Activated T-helper 1 cell treated with anti-CD3 and anti-CD28 coated beads, Interleukin-12 subunit alpha, Interleukin-12 subunit beta, Interleukin-2, Interleukin-4 antibody, amounts not matched to agents 30 ng/mL and 10 ng/mL and 1 ng/mL, durations not matched to agents 14 hours and 24 hours and 36 hours (primary cell): ENCODE measurements around the gene IGSF8. TPM values are rescaled to one million over a fixed set of nuclear protein-coding genes. Genes with fewer than 3 reads are reported as not detected.

Experiments used
- DNase-seq: peaks from one replicate; pipeline ENCODE4 v3.0.0; 2021; ENCODE audit warnings: low spot score
- H3K27ac Mint-ChIP-seq: one replicate; pipeline ENCODE4 v1.8.0; 2021; ENCODE audit warnings: mild to moderate bottlenecking, mixed read lengths
- H3K27me3 Mint-ChIP-seq: one replicate; pipeline ENCODE4 v1.8.0; 2022; ENCODE audit warnings: mild to moderate bottlenecking, moderate library complexity, mixed read lengths; ENCODE audit not compliant: insufficient read depth
- H3K36me3 Mint-ChIP-seq: one replicate; pipeline ENCODE4 v1.8.0; 2021; ENCODE audit warnings: low read depth, mixed read lengths
- H3K4me1 Mint-ChIP-seq: one replicate; pipeline ENCODE4 v1.8.0; 2021; ENCODE audit warnings: low read depth, mixed read lengths
- H3K4me3 Mint-ChIP-seq: one replicate; pipeline ENCODE4 v1.8.0; 2021; ENCODE audit warnings: mild to moderate bottlenecking, moderate library complexity, mixed read lengths
- H3K9me3 Mint-ChIP-seq: one replicate; pipeline ENCODE4 v1.8.0; 2021; ENCODE audit warnings: mixed read lengths
- intact Hi-C: fragments of 100-400 bp; cut with micrococcal nuclease; formaldehyde crosslinking; loops from one replicate; pipeline ENCODE4 v1.15.1; 2024
- total RNA-seq: library from RNA; stranded (reverse); gene quantifications from 2 replicates; pipeline ENCODE4 v1.2.3, GENCODE V29; 2022

IGSF8 gene
- total RNA-seq, 1 donor from 2014 or later, result 25.5 TPM

DNA sequence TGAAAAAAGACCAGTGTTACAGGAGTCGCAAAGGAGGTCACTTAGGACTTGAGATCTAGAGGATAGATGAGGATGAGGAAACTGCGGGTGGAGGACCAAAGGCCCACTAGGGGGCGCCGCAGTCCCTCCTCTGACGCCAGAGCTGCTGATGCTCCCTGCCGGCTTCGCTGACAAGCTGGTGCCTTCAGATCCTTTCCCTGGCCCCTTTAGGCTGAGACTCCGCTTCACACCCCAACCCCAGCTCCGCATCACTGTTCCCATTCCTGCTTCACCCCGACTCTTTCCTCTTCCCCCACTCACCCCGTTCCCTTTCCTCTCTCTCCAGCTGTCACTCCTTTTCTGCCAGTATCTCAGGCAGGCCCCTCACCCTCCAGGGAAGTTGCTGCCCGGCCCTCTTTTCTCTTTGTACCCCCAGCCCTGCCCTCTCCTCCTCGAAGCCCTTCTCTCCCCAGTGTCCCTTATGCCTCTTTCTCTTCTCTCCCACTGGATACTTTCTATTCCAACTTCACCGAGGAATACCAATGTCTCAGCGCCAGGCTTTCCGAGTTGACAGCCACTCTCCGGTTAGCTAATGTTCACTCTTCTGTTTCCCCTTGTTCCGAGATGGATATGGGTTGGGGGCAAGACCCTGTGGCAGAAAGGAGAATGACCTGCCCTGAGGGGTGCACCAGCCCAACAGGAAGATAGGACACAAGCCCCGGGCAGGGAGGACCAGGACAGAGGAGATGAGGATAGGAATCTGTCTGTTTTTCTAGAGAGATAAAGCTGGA, 12.5 kb downstream of the IGSF8 start:
- Mint-ChIP-seq H3K36me3 (no peaks in the 10 kb centered on the region), H3K9me3 (no peaks in the 10 kb centered on the region), H3K27ac (no peak overlapping the region), H3K27me3 (peaks cover 26% of the 10 kb centered on the region), H3K4me1 (peaks cover 17% of the 10 kb centered on the region), H3K4me3 (no peak overlapping the region)
- intact Hi-C loops, result loop anchor here (1.0 kb wide), 3 partner anchors 13 to 290 kb away; partner anchors contain the start of gene KCNJ10
- peak; percentile 56 for DNase-seq

DNA sequence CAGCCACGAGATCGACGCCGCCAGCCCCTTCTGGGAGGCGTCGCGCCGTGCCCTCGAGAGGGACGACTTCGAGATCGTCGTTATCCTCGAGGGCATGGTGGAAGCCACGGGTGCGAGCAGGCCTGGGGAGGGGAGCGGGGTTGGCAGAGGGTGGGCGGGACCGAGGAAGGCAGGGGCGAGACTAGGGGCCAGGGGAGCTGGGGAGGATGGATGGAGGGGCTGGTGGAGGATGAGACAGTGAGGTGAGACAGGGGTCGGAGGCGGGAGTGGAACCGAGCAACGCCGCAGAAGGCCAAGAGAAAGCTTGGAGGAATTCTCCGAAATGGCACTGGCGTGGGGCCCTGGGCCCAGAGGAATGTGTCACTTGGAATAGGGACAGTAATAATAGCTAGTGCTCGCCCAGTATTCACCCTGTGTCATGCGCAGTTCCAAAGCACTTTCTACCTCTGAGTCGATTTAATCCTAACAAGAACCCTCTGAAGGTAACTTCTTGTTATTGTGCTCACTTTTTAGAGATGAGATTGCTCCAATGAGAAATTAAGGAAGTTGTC, 13.6 kb downstream of the IGSF8 start:
- intact Hi-C loops, result loop anchor here (1.0 kb wide), 6 partner anchors 14 to 291 kb away; partner anchors contain the start of gene KCNJ10
- H3K27ac Mint-ChIP-seq, result no peak overlapping the region
- H3K36me3 Mint-ChIP-seq, result no peaks in the 10 kb centered on the region
- peaks cover 22% of the 10 kb centered on the region for H3K4me1 Mint-ChIP-seq
- H3K4me3 Mint-ChIP-seq, result no peak overlapping the region
- no peak for DNase-seq
- no peaks in the 10 kb centered on the region for H3K9me3 Mint-ChIP-seq
- peaks cover 34% of the 10 kb centered on the region for H3K27me3 Mint-ChIP-seq

DNA sequence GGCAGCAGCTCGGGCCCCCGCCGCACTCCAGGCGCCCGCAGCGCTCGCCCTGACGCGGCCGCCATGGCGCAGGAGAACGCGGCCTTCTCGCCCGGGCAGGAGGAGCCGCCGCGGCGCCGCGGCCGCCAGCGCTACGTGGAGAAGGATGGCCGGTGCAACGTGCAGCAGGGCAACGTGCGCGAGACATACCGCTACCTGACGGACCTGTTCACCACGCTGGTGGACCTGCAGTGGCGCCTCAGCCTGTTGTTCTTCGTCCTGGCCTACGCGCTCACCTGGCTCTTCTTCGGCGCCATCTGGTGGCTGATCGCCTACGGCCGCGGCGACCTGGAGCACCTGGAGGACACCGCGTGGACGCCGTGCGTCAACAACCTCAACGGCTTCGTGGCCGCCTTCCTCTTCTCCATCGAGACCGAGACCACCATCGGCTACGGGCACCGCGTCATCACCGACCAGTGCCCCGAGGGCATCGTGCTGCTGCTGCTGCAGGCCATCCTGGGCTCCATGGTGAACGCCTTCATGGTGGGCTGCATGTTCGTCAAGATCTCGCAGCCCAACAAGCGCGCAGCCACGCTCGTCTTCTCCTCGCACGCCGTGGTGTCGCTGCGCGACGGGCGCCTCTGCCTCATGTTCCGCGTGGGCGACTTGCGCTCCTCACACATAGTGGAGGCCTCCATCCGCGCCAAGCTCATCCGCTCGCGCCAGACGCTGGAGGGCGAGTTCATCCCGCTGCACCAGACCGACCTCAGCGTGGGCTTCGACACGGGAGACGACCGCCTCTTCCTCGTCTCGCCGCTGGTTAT, 14.2 kb downstream of the IGSF8 start:
- no peak overlapping the region for H3K27ac Mint-ChIP-seq
- H3K36me3 Mint-ChIP-seq, result no peaks in the 10 kb centered on the region
- H3K9me3 Mint-ChIP-seq, result no peaks in the 10 kb centered on the region
- peak; percentile 64 for DNase-seq
- H3K4me3 Mint-ChIP-seq, result peak overlapping the region; percentile 52
- peaks cover 40% of the 10 kb centered on the region for H3K27me3 Mint-ChIP-seq
- intact Hi-C loops, result loop anchor here (1.0 kb wide), 3 partner anchors 38 to 148 kb away; no protein-coding TSS in a partner anchor
- peaks cover 22% of the 10 kb centered on the region for H3K4me1 Mint-ChIP-seq

DNA sequence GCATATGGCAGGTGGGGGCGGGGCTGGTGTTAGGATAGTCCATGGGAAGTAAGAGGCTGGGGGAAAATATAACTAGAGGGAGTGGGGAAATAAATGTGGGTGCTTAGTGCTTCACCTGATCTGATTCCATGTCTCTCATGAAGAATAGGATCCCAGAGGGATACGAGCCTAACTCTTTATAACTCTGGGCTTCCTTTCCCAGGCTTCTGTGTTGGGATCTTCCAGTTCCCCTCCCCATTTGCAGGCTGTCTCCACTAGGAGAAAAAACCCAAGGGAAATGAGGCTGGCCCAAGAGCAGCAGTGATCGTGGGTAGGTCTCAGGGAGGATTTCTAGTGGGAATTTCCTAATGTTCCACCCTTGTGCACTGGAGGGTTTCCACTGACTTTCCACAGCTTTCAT, 15.5 kb downstream of the IGSF8 start:
- Mint-ChIP-seq H3K9me3 (no peaks in the 10 kb centered on the region), H3K27me3 (peaks cover 50% of the 10 kb centered on the region), H3K27ac (no peak overlapping the region), H3K4me1 (peaks cover 28% of the 10 kb centered on the region), H3K4me3 (peak overlapping the region; percentile 15), H3K36me3 (no peaks in the 10 kb centered on the region)
- intact Hi-C loops, result no loop called here
- DNase-seq, result no peak

DNA sequence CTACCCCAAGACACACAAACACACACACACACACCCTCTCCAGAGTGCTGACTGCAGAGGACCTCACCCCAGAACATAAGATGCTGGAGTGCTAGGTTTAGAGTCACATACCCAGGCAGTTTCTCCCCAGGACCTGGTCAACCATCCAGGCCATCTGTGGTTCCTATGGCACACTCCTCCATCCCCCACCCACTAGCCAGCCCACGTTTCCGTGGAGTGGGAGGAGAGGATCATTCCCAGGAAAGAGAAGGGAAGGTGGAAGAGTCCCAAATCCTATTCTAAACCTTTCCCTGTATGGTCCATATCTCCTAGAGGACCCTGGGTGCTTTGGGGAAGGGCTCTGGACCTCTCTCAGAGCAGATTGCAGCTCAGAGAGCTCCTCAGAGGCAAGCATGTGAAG, 15.9 kb downstream of the IGSF8 start:
- H3K27ac Mint-ChIP-seq, result no peak overlapping the region
- DNase-seq, result no peak
- H3K4me3 Mint-ChIP-seq, result no peak overlapping the region
- intact Hi-C loops, result no loop called here
- no peaks in the 10 kb centered on the region for H3K36me3 Mint-ChIP-seq
- H3K4me1 Mint-ChIP-seq, result peaks cover 28% of the 10 kb centered on the region
- peaks cover 51% of the 10 kb centered on the region for H3K27me3 Mint-ChIP-seq
- no peaks in the 10 kb centered on the region for H3K9me3 Mint-ChIP-seq

DNA sequence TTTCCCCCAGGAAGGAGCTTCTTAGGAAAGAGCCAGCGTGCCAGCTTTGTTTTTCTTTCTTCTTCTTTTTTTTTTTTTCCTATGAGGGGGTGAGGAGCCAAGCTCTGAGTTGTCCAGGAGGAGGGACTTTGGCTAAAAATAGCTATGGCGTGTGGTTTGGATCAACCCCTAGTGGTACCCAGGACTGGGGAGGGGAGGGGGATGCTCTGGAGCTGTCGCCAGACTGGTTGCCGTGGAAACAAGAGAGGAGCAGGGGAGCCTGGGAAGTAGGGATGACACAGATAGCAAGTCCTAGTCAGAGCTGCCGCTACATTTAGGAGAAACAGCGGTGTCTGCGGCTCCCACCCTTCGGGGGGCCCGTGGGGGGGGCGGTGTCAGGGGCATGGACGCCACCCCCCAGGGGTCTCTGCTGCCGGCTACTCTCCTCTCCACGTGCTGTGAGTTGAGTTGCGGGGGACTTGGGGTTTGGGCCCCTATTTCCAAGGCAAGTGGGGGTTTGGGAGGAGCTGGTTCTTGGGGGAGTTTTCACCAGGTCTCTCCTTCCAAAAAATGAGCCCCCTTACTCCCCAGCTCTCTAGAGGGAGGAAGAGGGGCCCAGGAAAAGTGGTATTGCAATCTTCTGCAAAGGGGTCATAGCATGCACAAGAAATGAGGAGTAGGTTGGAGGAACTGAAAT, 17.0 kb downstream of the IGSF8 start, which contains the start of gene KCNJ9:
Gene KCNJ9, plus strand, starts transcription at position 278 of the 676 bp plus-strand sequence. CDS start 2,493 bp downstream, outside the sequence.
- H3K9me3 Mint-ChIP-seq, result no peaks in the 10 kb centered on the region
- peaks cover 54% of the 10 kb centered on the region for H3K27me3 Mint-ChIP-seq
- H3K36me3 Mint-ChIP-seq, result no peaks in the 10 kb centered on the region
- intact Hi-C loops, result no loop called here
- H3K4me1 Mint-ChIP-seq, result peaks cover 28% of the 10 kb centered on the region
- no peak within 1 kb of the TSS for H3K4me3 Mint-ChIP-seq
- no peak for DNase-seq
- H3K27ac Mint-ChIP-seq, result no peak within 1 kb of the TSS

DNA sequence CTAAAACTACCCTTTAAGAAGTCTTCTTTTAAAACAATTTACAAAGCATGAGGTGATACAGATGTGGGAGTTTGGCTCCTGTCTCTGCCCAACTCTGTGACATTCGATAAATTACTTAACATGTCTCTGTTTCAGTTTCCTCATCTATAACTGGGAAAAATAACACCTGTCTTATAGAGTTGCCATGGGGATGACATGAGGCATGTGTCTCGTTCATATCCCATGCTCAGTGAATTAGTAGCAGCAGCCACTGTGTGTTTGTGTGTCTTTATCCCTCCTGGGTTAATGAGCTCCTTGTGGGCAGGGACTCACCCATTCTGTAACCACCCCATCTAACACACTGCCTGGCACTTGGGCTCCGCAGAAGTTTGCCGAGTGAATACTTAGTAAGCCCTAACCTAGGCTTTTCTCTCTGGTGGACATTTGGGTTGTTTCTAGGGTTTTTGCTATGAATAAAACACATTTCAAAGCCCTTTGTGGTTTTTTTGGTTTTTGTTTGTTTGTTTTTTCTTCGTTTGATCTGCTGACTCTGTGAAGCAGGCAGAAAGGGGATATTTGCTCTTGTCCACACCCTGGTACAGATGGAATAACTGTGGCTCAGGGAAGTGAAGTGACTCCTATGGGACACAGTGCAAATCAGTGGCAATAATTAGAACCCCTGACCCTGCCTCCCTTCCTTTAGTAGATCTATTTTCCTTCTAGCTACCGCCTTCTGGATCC, 17.9 kb downstream of the IGSF8 start:
- no peak for DNase-seq
- Mint-ChIP-seq H3K4me3 (no peak overlapping the region), H3K27me3 (peaks cover 57% of the 10 kb centered on the region), H3K27ac (no peak overlapping the region), H3K4me1 (peaks cover 23% of the 10 kb centered on the region), H3K36me3 (no peaks in the 10 kb centered on the region), H3K9me3 (no peaks in the 10 kb centered on the region)
- intact Hi-C loops, result no loop called here

DNA sequence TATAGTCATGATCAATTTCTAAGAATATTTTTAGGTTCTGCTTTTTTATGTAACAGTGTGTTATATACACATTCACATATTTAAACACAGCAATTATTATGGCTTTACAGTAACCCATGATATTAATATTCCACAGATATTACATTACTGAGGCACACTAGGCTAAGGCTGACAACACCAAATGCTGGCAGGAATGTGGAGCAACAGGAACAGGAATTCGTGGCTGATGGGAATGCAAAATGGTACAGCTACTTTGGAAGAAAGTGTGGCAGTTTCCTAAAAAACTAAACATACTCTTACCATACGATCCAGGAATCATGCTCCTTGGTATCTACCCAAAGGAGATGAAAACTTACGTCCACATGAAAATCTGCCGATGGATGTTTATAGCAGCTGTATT, 19.0 kb downstream of the IGSF8 start:
- DNase-seq, result no peak
- H3K4me1 Mint-ChIP-seq, result peaks cover 20% of the 10 kb centered on the region
- no peak overlapping the region for H3K4me3 Mint-ChIP-seq
- no peaks in the 10 kb centered on the region for H3K36me3 Mint-ChIP-seq
- no peaks in the 10 kb centered on the region for H3K9me3 Mint-ChIP-seq
- no peak overlapping the region for H3K27ac Mint-ChIP-seq
- intact Hi-C loops, result no loop called here
- H3K27me3 Mint-ChIP-seq, result peaks cover 55% of the 10 kb centered on the region

DNA sequence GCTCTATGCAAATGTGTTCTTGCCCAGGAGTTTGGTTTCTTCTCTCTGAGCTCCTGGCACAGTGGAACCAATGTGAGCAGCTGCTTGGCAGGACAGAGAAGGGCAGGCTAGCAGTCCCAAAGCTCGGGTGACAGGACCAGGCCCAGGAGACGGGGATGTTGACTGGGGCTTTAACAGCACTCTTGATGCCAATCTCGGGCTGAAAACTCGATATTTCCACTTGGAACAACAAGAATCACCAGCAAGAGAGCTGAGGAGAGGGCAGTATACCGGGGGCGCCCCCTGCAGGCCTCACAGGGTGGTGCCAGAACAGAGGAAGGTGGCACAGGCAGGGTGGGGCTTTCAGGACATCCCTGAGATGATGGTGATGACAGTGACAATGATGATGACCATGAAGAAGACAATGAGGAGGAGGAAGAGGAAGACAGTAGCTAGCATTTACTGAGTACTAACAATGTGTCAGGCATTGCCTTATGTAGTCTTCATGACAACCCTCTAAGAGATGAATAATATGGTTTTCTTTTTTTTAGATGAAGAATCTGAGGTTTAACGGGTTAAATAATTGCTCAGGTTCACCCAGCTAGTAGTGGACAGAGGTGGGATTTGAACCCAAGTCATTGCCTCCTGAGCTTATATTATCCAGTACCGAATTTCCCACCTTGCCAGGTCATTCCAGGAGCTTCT, 19.8 kb downstream of the IGSF8 start:
- intact Hi-C loops, result loop anchor here (1.0 kb wide), 2 partner anchors 32 to 47 kb away; partner anchors contain the start of gene PIGM
- Mint-ChIP-seq H3K27me3 (peaks cover 51% of the 10 kb centered on the region), H3K36me3 (no peaks in the 10 kb centered on the region), H3K27ac (no peak overlapping the region), H3K4me3 (no peak overlapping the region), H3K9me3 (no peaks in the 10 kb centered on the region), H3K4me1 (peaks cover 16% of the 10 kb centered on the region)
- peak; percentile 47 for DNase-seq

DNA sequence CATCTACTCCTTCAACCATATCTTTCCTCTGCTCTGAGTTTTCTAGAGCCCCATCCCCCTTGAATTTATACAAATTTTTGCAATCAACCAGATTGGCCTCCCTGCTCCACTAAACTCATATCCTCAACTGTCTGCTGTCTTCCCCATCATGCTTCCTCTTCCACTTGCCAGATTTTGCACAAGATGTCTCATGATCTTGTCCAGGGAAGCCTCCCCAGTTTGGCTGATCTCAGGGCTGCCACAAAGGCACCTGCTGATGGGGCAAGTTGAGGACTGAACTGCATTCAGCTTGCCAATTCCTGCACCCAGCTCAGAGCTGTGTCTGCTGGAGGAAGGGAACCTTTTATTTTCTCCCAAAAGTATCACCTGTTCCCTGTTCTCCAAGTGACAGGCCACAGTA, 20.9 kb downstream of the IGSF8 start:
- Mint-ChIP-seq H3K27ac (no peak overlapping the region), H3K27me3 (peaks cover 47% of the 10 kb centered on the region), H3K4me1 (peaks cover 16% of the 10 kb centered on the region), H3K36me3 (no peaks in the 10 kb centered on the region), H3K9me3 (no peaks in the 10 kb centered on the region), H3K4me3 (no peak overlapping the region)
- DNase-seq, result no peak
- intact Hi-C loops, result no loop called here

DNA sequence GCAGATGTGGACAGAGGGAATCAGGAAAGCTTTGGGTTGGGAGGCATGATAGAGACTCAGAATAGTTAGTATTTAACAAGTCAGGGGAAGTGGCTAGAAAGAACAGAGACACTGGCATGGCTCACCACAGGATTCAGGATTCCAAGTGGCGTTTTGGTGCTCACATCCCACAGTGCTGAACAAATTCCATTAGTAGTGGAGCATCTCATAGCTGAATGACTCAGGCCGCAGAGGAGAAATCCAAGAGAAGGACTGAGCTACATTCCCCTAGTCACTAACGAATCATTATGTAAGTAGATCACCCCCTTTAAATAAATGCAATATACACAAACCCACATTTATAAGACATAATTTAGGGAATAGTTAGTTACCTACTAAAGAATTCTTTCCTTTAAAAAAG, 22.1 kb downstream of the IGSF8 start:
- H3K27me3 Mint-ChIP-seq, result peaks cover 42% of the 10 kb centered on the region
- no peaks in the 10 kb centered on the region for H3K36me3 Mint-ChIP-seq
- no peaks in the 10 kb centered on the region for H3K9me3 Mint-ChIP-seq
- H3K4me3 Mint-ChIP-seq, result no peak overlapping the region
- no peak for DNase-seq
- peaks cover 14% of the 10 kb centered on the region for H3K4me1 Mint-ChIP-seq
- intact Hi-C loops, result no loop called here
- H3K27ac Mint-ChIP-seq, result no peak overlapping the region
